HG02885 (cell line): Measurements from ENCODE around the gene JPH2.

Experiments
- ATAC-seq: cut with Tn5 transposase; IDR thresholded peaks from one replicate; pipeline ENCODE4 v1.9.1; 2021; ENCODE audit warnings: mild to moderate bottlenecking; ENCODE audit not compliant: unreplicated experiment, poor library complexity

Gene JPH2

DNA sequence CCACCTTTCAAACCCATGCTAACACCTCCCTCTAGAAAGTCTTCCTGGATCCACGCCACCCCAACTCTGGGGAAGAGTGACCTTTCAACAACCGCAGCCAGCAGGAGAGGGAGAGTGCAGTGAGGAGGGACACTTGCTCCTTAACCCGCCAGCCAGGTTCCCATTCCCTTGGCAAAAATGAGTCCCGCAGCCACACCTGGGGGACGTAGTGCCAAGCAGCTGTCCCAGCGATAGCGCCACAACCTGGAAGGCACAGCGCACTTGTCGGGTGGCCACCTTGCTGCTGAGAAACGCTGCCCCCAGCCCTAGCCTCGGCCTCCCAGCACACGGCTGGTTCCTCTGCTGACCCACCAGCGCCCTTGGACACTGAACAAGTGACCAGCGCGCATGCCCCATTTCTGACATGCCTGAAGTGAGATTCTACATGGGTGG, 119.3 kb downstream of the JPH2 start:
- ATAC-seq = no peak

DNA sequence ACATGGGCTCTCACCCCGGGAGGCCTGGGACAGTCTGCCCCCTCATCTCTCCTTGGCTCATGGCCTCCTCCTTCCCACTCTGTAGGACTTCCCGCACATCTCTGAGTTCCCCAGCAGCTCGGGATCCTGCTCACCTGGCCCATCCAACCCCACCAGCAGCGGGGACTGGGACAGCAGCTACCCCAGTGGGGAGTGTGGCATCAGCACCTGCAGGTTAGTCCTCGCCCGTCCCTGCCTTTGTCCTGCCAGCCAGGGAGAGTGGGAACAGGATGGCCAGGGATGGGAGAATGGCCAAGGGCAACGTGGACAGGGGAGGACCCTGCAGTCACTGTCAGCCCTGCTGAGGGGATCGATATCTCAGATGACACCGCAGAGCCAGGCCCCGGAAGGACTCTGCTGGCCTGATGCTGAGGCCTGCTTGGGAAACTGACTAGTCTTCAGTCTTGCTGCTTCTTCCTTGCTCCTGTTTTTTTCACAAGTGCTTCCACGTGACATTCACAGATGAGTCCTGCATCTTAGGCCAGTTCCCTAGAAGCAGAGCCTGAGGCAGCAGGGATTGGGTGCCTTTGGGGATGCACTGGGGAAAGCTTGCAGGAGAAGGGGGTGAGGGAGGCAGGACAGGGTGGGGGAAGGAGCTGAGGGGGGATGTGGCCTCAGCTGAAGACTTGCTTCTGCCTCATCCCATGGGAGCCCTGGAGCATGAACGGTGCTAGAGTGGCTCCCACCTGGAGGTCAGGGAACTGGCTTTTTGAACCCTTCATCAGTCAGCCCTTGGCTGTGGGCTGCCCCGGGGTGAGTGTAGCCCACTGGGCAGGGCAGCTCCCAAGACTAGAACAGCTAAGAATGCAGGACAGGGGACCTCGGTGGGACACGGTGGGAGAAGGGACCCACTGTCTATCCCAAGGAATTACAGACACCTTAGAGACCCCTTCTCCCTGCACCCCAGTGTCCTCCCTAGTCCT, 120.1 kb downstream of the JPH2 start:
- no peak for ATAC-seq

DNA sequence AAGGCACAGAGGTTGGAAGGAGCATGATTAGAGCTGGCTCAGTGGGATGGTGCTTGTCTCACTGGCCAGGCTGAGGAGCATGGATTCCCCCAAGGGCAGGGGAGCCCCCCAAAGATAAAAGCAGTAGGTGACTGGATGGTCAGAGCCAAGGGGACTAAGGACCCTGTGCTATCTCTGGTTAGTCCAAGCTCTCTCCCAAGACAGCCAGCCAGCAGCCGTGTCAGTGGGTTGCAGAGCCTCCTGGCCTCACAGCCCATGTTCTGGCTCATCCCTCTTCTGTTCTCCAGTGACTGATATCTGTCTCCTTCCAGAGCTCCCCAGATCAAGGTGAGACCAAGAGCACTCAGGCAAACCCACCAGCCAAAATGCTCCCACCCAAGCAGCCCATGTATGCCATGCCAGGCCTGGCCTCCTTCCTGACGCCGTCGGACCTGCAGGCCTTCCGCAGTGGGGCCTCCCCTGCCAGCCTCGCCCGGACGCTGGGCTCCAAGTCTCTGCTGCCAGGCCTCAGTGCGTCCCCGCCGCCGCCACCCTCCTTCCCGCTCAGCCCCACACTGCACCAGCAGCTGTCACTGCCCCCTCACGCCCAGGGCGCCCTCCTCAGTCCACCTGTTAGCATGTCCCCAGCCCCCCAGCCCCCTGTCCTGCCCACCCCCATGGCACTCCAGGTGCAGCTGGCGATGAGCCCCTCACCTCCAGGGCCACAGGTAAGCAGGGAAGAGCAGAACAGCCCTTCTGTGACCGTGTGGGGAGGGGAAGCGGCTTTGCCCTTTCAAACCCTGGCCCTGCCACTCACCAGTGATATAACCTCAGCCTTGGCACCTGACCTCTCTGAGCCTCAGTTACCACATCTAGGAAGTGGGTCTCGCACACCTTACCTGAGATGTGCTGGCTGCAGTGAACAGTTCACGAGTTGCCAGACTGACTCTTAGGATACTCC, 121.3 kb downstream of the JPH2 start:
- ATAC-seq = no peak

DNA sequence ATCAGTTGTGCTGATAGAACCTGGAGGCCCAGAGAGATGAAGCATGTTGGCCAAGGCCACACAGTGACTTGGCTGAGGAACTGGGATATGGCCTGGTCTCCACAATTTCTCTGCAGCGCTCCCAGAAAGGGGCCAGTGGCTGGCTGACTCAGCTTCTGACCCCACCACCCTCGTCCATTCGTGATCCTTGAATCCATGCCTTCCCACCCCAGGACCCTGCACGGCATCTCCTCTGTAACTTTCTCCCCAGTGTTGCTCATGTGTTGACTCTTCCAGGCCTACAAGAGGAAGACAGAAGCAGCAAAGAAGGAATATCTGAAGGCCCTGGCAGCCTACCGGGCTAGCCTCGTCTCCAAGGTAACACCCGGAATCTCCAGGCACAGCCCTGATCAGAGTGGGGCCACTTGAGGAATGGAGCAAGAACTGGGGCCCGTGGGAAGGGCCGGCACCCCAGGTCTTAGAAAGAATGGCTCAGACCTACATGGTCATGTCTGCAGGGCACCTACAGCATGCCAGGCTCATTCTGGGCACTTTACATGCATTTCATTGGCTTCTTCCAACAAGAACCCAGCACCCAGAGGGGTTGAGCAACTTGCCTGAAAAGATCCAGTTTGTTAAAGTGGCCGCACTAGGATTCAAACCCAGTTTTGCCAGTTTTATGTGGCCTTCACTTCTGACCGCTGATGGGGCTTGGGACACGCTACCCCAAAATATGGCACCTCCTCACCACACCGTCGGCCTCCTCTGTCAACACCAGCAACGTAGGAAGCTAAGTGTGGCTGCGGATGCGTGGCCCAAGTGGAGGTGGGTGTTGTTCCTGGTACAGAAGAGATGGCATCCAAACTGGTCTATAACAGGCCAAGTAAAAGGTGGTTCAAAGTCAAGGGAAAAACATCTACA, 122.2 kb downstream of the JPH2 start:
- ATAC-seq = no peak
